NCI-H128 (cell line): ENCODE results near the gene DLST.
"Not testable (repeated sequence)": the region's sequence is repeated elsewhere in the genome, so short reads cannot be mapped to it uniquely, and the experiment has no call there.

ENCODE experiments used
- DNase-seq: peaks from one replicate; lab custom pipeline; 2025; ENCODE audit not compliant: unreplicated experiment; lab: John Stamatoyannopoulos, UW

The DLST gene

GRCh38 chr14:74915826-74916225, 34.1 kb downstream of the DLST start:
- no peak for DNase-seq

GRCh38 chr14:74917178-74917543, 35.4 kb downstream of the DLST start:
- no peak for DNase-seq

- DNase-seq: no peak
These were observed 35.9 kb downstream of the DLST start for GRCh38 chr14:74917646-74918081.

- no peak for DNase-seq
These were observed 36.7 kb downstream of the DLST start for GRCh38 chr14:74918380-74918779.

- no peak for DNase-seq
These were observed 37.9 kb downstream of the DLST start for GRCh38 chr14:74919421-74920165.

- no peak for DNase-seq
These were observed 38.6 kb downstream of the DLST start for GRCh38 chr14:74920281-74920680.

- no peak for DNase-seq
These were observed 39.4 kb downstream of the DLST start for GRCh38 chr14:74921053-74921620.

GRCh38 chr14:74921987-74922751, 40.5 kb downstream of the DLST start:
- DNase-seq: no peak

- DNase-seq: peak; percentile 49
These were observed 41.2 kb downstream of the DLST start, which contains the start of gene RPS6KL1 for GRCh38 chr14:74922752-74923401. TSS of gene RPS6KL1 (minus strand) at chr14:74923260. CDS start at chr14:74921541, 1,719 bp downstream.

- DNase-seq: no peak
These were observed 42.3 kb downstream of the DLST start for GRCh38 chr14:74924061-74924460.

- DNase-seq: no peak
These were observed 45.5 kb downstream of the DLST start for GRCh38 chr14:74927225-74927624.

GRCh38 chr14:74929242-74929641, 47.5 kb downstream of the DLST start:
- DNase-seq: no peak

- not testable (repeated sequence) for DNase-seq
These were observed 50.0 kb downstream of the DLST start for GRCh38 chr14:74931744-74932143.

GRCh38 chr14:74932401-74932901, 50.7 kb downstream of the DLST start:
- no peak for DNase-seq

GRCh38 chr14:74932936-74933335, 51.2 kb downstream of the DLST start:
- not testable (repeated sequence) for DNase-seq

- no peak for DNase-seq
These were observed 52.3 kb downstream of the DLST start for GRCh38 chr14:74934041-74934440.

- no peak for DNase-seq
These were observed 53.0 kb downstream of the DLST start for GRCh38 chr14:74934476-74935359.

- no peak for DNase-seq
These were observed 53.6 kb downstream of the DLST start for GRCh38 chr14:74935360-74935680.

- DNase-seq: no peak
These were observed 54.4 kb downstream of the DLST start for GRCh38 chr14:74936151-74936550.

GRCh38 chr14:74936731-74937130, 55.0 kb downstream of the DLST start:
- no peak for DNase-seq
